Transverse colon (tissue), 4 donors: ENCODE measurements around the gene DRG2. TPM values are rescaled to one million over a fixed set of nuclear protein-coding genes. Genes with fewer than 3 reads are reported as not detected.

Experiments
- DNase-seq: peaks from one replicate; pipeline ENCODE4 v3.0.0-alpha.2; 2019
- H3K27ac ChIP-seq, 4 donors: fragments of 200-600 bp; sonication (generic); 2 replicates each; pipeline ENCODE4 v1.5.1; 2016 to 2018; ENCODE audit warnings: inconsistent platforms in 4 of 4
- H3K27me3 ChIP-seq: fragments of 200-600 bp; sonication (generic); 2 replicates; pipeline ENCODE4 v1.5.1; 2017; ENCODE audit warnings: inconsistent platforms
- H3K36me3 ChIP-seq, 4 donors: fragments of 200-600 bp; sonication (generic); 2 replicates each; pipeline ENCODE4 v1.5.1; 2017 to 2019; ENCODE audit warnings: inconsistent platforms in 4 of 4
- H3K4me1 ChIP-seq, 4 donors: fragments of 200-600 bp; sonication (generic); 2 replicates each; pipeline ENCODE4 v1.5.1; 2017 to 2020; ENCODE audit warnings: inconsistent platforms in 4 of 4
- H3K4me3 ChIP-seq, 4 donors: fragments of 200-600 bp; sonication (generic); 1 replicate in 1 of 4; 2 replicates in 3 of 4; pipeline versions ENCODE4 v1.5.1 to v1.6.1; 2017 to 2019; ENCODE audit warnings: inconsistent platforms in 4 of 4
- H3K9me3 ChIP-seq, 2 donors: fragments of 200-600 bp; sonication (generic); 2 replicates each; pipeline ENCODE4 v1.5.1; 2017 to 2019; ENCODE audit warnings: inconsistent platforms in 2 of 2
- EP300 ChIP-seq: sonication (generic); formaldehyde crosslinking; IDR thresholded peaks from one replicate; pipeline ENCODE4 v1.6.1; 2017; ENCODE audit warnings: antibody characterized with exemption, low read depth
- POLR2A ChIP-seq: fragments of 450-650 bp; IDR thresholded peaks from one replicate; pipeline ENCODE4 v1.6.1; 2016; ENCODE audit warnings: antibody characterized with exemption, mild to moderate bottlenecking, moderate library complexity
- POLR2AphosphoS5 ChIP-seq, 3 donors: sonication (generic); formaldehyde crosslinking; IDR thresholded peaks; one replicate each; pipeline ENCODE4 v1.6.1; 2016; ENCODE audit warnings: antibody characterized with exemption in 3 of 3
- whole genome bisulfite sequencing, 2 donors: methylation state at CpG; one replicate each; pipeline ENCODE4 v1.1.5; 2018; ENCODE audit warnings: low coverage in 1 of 2; 5-methylcytosine and 5-hydroxymethylcytosine counted together
- in situ Hi-C, 4 donors: fragments of 200-750 bp; cut with MboI; loops; one replicate each; pipeline versions ENCODE4 v1.15.0 to v1.15.1; 2017; ENCODE audit warnings: low sequenced_read_pairs in 3 of 4, low pct_ligation_motif_present in 1 of 4, low pct_unique_long_range_greater_than_20kb in 1 of 4
- intact Hi-C: fragments of 100-400 bp; cut with DNase I; formaldehyde crosslinking; loops from one replicate; pipeline ENCODE4 v1.15.1; 2023; ENCODE audit warnings: low total_unique reads
- total RNA-seq, 4 donors: library from RNA; depleted of rRNA; stranded (reverse); fragments of >200 nt; gene quantifications; one replicate each; pipeline ENCODE4 v1.1.0, GENCODE V29; 2016
- TF ChIP-seq, protein P1 (sequence below), 5 experiments: fragments of 200-600 bp in 3 of 5; fragments of 450-650 bp in 2 of 5; sonication (generic) in 3 of 5; IDR thresholded peaks; 1 replicate in 2 of 5; 2 replicates in 3 of 5; pipeline ENCODE4 v1.5.1; 2016 to 2017; ENCODE audit warnings: antibody characterized with exemption in 5 of 5, inconsistent platforms in 3 of 5, mild to moderate bottlenecking in 2 of 5, moderate library complexity in 1 of 5

The DRG2 gene
- total RNA-seq, 4 donors from 2014 or later = 27.9 to 90.6 (median 33.3) TPM

DNA sequence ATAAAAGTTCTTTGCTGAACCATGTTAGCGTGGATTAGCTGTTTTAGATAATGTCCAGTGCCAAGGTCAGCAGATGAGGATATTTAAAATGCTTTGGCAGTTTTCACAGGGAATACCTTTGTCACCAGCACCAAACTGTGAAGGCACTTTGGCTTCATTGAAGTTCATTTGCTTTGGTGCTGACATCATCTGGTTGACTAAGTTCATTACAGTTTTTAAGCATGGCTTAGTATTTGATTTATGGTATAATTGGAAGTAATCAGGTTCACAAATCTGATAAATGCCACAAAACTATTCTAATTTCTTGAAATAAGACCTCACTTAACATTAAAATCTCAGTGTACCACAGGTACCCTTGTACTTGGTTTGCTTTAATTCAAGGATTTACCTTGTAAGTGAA, 44.3 kb upstream of the DRG2 start:
- intact Hi-C loops (no loop called here), in situ Hi-C loops (loop anchor here in 2 of 4 donors (25.0 kb wide), 2 partner anchors 156 to 356 kb away; partner anchors contain the start of gene RAI1 (in 1 of the 2))
- Histone ChIP-seq H3K36me3 (peaks cover 0 to 3% (median 0%) of the 10 kb centered on the region in 4 donors), H3K27me3 (no peaks in the 10 kb centered on the region), H3K9me3 (no peaks in the 10 kb centered on the region), H3K27ac (no peak overlapping the region), H3K4me1 (peaks cover 11 to 18% (median 14%) of the 10 kb centered on the region in 4 donors), H3K4me3 (no peak overlapping the region)
- no peak for DNase-seq
- WGBS, 2 donors = 64 to 91% methylated on average over 1 of the region's 1 CpG
- TF ChIP-seq POLR2AphosphoS5 (IDR thresholded peaks at IDR 0.05) = no peak
- TF ChIP-seq, protein P1, sequence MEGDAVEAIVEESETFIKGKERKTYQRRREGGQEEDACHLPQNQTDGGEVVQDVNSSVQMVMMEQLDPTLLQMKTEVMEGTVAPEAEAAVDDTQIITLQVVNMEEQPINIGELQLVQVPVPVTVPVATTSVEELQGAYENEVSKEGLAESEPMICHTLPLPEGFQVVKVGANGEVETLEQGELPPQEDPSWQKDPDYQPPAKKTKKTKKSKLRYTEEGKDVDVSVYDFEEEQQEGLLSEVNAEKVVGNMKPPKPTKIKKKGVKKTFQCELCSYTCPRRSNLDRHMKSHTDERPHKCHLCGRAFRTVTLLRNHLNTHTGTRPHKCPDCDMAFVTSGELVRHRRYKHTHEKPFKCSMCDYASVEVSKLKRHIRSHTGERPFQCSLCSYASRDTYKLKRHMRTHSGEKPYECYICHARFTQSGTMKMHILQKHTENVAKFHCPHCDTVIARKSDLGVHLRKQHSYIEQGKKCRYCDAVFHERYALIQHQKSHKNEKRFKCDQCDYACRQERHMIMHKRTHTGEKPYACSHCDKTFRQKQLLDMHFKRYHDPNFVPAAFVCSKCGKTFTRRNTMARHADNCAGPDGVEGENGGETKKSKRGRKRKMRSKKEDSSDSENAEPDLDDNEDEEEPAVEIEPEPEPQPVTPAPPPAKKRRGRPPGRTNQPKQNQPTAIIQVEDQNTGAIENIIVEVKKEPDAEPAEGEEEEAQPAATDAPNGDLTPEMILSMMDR (IDR thresholded peaks at IDR 0.05) = no peak
- no peak for TF ChIP-seq POLR2A
- TF ChIP-seq EP300 = no peak

DNA sequence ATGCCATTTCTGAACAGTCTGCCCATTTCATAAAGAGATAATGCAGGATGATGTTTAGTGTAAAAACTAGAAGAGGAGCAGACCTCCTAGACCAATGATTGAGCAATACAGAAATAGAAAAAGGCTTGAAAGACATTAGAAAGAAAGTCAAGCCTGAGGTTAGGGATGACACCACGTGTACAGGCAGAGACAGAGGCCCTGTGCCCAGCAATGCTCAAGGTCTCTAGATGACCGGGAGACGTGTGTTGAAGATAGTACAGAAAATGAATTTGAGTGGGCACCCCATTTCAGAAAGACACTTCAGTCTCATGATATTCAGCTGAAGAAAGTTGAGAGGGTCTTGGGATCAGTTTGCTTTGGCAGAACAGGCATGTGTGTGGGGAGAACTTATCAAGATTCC, 43.1 kb upstream of the DRG2 start:
- Histone ChIP-seq H3K9me3 (no peaks in the 10 kb centered on the region), H3K27ac (no peak overlapping the region), H3K36me3 (peaks cover 0 to 3% (median 0%) of the 10 kb centered on the region in 4 donors), H3K4me1 (peaks cover 11 to 17% (median 14%) of the 10 kb centered on the region in 4 donors), H3K4me3 (no peak overlapping the region), H3K27me3 (no peaks in the 10 kb centered on the region)
- intact Hi-C loops (no loop called here), in situ Hi-C loops (loop anchor here in 2 of 4 donors (25.0 kb wide), 2 partner anchors 157 to 357 kb away; partner anchors contain the start of gene RAI1 (in 1 of the 2))
- DNase-seq = no peak
- TF ChIP-seq POLR2AphosphoS5 (IDR thresholded peaks at IDR 0.05) (no peak), POLR2A (no peak), EP300 (no peak)
- TF ChIP-seq, protein P1 (IDR thresholded peaks at IDR 0.05) = no peak
- 80 to 89% methylated on average over 1 to 3 of the region's 3 CpGs for WGBS, 2 donors

DNA sequence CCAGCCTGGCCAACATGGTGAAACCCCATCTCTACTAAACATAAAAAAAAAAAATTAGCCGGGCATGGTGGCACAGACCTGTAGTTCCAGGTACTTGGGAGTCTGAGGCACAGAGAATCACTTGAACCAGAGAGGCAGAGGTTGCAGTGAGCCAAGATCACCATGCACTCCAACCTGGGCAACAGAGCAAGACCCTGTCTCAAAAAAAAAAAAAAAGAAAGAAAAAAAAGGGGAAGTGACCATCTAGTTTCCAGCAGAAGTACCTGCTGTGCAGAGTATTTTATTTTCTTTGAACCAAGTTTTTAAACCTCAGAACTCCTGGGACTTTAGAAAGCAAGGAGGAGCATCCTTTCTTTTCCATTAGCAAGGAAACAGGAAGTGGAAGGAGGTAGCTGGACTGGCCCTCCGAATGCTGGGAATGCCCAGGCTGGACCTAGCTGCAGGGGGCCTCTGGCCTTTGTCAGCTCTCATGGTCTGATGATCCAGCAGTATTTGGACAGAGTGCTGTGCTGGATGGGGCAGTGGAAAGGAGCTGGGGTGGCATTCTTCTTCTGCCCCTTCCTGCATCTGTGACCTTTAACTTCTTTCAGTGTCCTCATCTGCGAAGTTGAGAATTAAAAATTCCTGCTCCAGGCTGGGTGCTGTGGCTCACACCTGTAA, 41.9 kb upstream of the DRG2 start:
- Histone ChIP-seq H3K36me3 (peaks cover 0 to 3% (median 0%) of the 10 kb centered on the region in 4 donors), H3K9me3 (no peaks in the 10 kb centered on the region), H3K4me3 (no peak overlapping the region), H3K27ac (no peak overlapping the region), H3K27me3 (no peaks in the 10 kb centered on the region), H3K4me1 (peaks cover 3 to 8% (median 4%) of the 10 kb centered on the region in 4 donors)
- 89 to 92% methylated on average over 1 to 3 of the region's 3 CpGs for WGBS, 2 donors
- intact Hi-C loops = no loop called here
- in situ Hi-C loops = loop anchor here in 2 of 4 donors (25.0 kb wide), 2 partner anchors 159 to 359 kb away; partner anchors contain the start of gene RAI1 (in 1 of the 2)
- no peak for DNase-seq
- TF ChIP-seq POLR2AphosphoS5 (IDR thresholded peaks at IDR 0.05) = no peak
- TF ChIP-seq POLR2A = no peak
- TF ChIP-seq, protein P1 (IDR thresholded peaks at IDR 0.05) = no peak
- TF ChIP-seq EP300 = no peak

DNA sequence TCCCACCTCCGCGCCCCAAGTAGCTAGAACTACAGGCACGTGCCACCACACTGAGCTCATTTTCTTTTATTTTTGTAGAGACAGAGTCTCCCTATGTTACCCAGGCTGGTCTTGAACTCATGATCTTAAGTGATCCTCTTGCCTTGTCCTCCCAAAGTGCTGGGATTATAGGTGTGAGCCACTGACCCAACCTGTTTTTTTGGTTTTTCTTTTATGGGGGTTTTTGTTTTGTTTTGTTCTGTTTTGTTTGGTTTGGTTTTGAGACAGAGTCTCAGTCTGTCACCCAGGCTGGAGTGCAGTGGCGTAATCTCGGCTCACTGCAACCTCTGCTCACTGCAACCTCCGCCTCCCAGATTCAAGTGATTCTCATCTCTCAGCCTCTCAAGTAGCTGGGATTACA, 32.2 kb upstream of the DRG2 start:
- H3K4me3 ChIP-seq = no peak overlapping the region
- DNase-seq = no peak
- H3K9me3 ChIP-seq = no peaks in the 10 kb centered on the region
- H3K4me1 ChIP-seq = no peaks in the 10 kb centered on the region
- in situ Hi-C loops = no loop called here
- WGBS, 2 donors = 90 to 96% methylated on average over 2 to 6 of the region's 6 CpGs
- H3K27me3 ChIP-seq = no peaks in the 10 kb centered on the region
- H3K27ac ChIP-seq = no peak overlapping the region
- H3K36me3 ChIP-seq = peaks cover 0 to 29% (median 6%) of the 10 kb centered on the region in 4 donors
- intact Hi-C loops = no loop called here
- TF ChIP-seq, protein P1 (IDR thresholded peaks at IDR 0.05) = no peak
- no peak for TF ChIP-seq POLR2A
- no peak for TF ChIP-seq POLR2AphosphoS5 (IDR thresholded peaks at IDR 0.05)
- TF ChIP-seq EP300 = no peak
